Heart right ventricle (tissue), 16 donors: ENCODE results near the gene VEGFA. TPM values are rescaled to one million over a fixed set of nuclear protein-coding genes. Genes with fewer than 3 reads are reported as not detected.

Experiments
- ATAC-seq, 8 donors: fragments of 200-7000 bp; cut with Tn5 transposase; one replicate each; pipeline ENCODE4 v1.9.1; 2020; ENCODE audit warnings: mild to moderate bottlenecking in 8 of 8, moderate library complexity in 8 of 8, moderate number of reproducible peaks in 1 of 8
- DNase-seq, 2 donors: peaks; one replicate each; pipeline ENCODE4 v3.0.0-alpha.2; 2020
- H3K27ac ChIP-seq, 10 donors: fragments of 200-600 bp; sonication (generic) in 2 of 10; one replicate each; pipeline versions ENCODE4 v1.5.0 to v1.8.0; 2020 to 2022; ENCODE audit warnings: mild to moderate bottlenecking in 3 of 10
- H3K27me3 ChIP-seq, 7 donors: fragments of 200-600 bp; one replicate each; pipeline ENCODE4 v1.8.0; 2021 to 2022; ENCODE audit warnings: mild to moderate bottlenecking in 2 of 7
- H3K36me3 ChIP-seq, 9 donors: fragments of 200-600 bp; sonication (generic) in 1 of 9; one replicate each; pipeline versions ENCODE4 v1.5.0 to v1.8.0; 2020 to 2022; ENCODE audit warnings: mild to moderate bottlenecking in 2 of 9
- H3K4me1 ChIP-seq, 9 donors: fragments of 200-600 bp; sonication (generic) in 1 of 9; one replicate each; pipeline versions ENCODE4 v1.5.0 to v1.8.0; 2020 to 2022; ENCODE audit warnings: mild to moderate bottlenecking in 4 of 9
- H3K4me3 ChIP-seq, 10 donors: fragments of 200-600 bp; sonication (generic) in 2 of 10; one replicate each; pipeline versions ENCODE4 v1.5.0 to v1.8.0; 2020 to 2022; ENCODE audit warnings: mild to moderate bottlenecking in 7 of 10, moderate library complexity in 2 of 10
- H3K9me3 ChIP-seq, 11 donors: fragments of 200-600 bp in 10 of 11; sonication (generic) in 2 of 11; one replicate each; pipeline versions ENCODE4 v1.5.0 to v1.8.0; 2013 to 2022; ENCODE audit warnings: mild to moderate bottlenecking in 2 of 11, control low read depth in 1 of 11, moderate library complexity in 1 of 11
- WGBS, 2 donors: extraction: QIAGEN DNeasy Blood & Tissue Kit; methylation state at CpG; one replicate each; pipeline ENCODE4 v1.1.7; 2013; ENCODE audit warnings: inconsistent platforms in 1 of 2; 5-methylcytosine and 5-hydroxymethylcytosine counted together
- intact Hi-C, 10 donors: fragments of 100-400 bp; cut with DNase I; formaldehyde crosslinking; loops; one replicate each; pipeline versions ENCODE4 v1.11.1 to v1.14.2; 2022
- polyA plus RNA-seq, 2 donors: library from polyadenylated mRNA; stranded (reverse); fragments of 200-250 nt; gene quantifications; one replicate each; pipeline ENCODE4 v1.2.3, GENCODE V29; 2013
- total RNA-seq, 10 donors: library from RNA; stranded (reverse); fragmentation: NEBNext Ultra II Directional in 3 of 10; extraction: Animal tissue kit (Norgen Biotek cat#: 25700) in 3 of 10; gene quantifications; one replicate each; pipeline versions ENCODE4 v1.2.1 to v1.2.4, GENCODE V29; 2021 to 2023
- TF ChIP-seq, protein P1 (sequence below), 9 donors: fragments of 200-600 bp; sonication (generic) in 2 of 9; IDR thresholded peaks; one replicate each; pipeline versions ENCODE4 v1.5.0 to v1.8.0; 2021 to 2022; ENCODE audit warnings: antibody characterized with exemption in 9 of 9, mild to moderate bottlenecking in 5 of 9, moderate library complexity in 1 of 9
- donor health status: Arrhythmogenic right ventricular cardiomyopathy.
- donor health status: ischemic (EF 13 %, LVEDD 7.1; RV severe dilation, severe dysfunction).
- donor health status: healthy with polysubstance abuse.
- donor health status: DM: no; HTN: yes; CAD: no.
- donor health status: DM: no; HTN: no; CAD: no.
- donor health status: ischemic (EF 25% LVEDD 6.9; RV normal size, moderate dysfunction).
- donor health status: ischemic (EF 25% LVEDD 5.7; RV mildly dilated, moderate dysfunction).
- donor health status: healthy.
- donor health status: DM: yes; HTN: yes; CAD: no.
- donor health status: Ischemic cardiomyopathy.
- donor health status: ischemic (EF 35%, LVEDD 5.7; RV mildly dilated, moderate dysfunction).
- donor health status: nonischemic (EF 11% LVEDD 7.7; RV severe dilation, severe dysfunction).
- donor health status: DM: yes; HTN: yes; CAD: no.
- donor health status: PGD.
- donor health status: ischemic (EF 29% LVEDD 5.4; RV normal size, mild dysfunction).
- donor health status: nonischemic (EF 23%, LVEDD 6.1; RV moderate dilation, normal function).

The VEGFA gene
- total and polyA plus RNA-seq, 12 donors: 133 to 456 (median 216) TPM

DNA sequence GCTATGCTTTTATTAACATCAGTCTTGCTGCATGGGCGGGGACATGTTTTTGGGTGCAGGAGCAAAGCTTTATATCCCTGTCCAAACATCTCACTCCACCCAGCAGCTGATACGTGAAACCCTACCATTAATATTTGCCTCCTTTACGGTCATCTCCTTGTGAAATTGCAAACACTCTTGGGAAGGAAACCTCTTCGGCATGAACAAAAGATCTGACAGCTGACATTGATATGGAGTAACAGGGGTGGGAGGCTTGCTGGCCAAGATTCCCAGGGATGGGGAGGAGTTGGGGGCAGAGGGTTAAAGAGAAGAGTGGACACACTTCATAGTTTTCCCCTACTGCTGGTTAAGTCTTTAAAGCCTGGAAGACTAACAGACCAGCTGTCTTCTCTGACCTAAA lies 22.2 kb upstream of the VEGFA start:
- intact Hi-C loops: no loop called here
- TF ChIP-seq, protein P1, sequence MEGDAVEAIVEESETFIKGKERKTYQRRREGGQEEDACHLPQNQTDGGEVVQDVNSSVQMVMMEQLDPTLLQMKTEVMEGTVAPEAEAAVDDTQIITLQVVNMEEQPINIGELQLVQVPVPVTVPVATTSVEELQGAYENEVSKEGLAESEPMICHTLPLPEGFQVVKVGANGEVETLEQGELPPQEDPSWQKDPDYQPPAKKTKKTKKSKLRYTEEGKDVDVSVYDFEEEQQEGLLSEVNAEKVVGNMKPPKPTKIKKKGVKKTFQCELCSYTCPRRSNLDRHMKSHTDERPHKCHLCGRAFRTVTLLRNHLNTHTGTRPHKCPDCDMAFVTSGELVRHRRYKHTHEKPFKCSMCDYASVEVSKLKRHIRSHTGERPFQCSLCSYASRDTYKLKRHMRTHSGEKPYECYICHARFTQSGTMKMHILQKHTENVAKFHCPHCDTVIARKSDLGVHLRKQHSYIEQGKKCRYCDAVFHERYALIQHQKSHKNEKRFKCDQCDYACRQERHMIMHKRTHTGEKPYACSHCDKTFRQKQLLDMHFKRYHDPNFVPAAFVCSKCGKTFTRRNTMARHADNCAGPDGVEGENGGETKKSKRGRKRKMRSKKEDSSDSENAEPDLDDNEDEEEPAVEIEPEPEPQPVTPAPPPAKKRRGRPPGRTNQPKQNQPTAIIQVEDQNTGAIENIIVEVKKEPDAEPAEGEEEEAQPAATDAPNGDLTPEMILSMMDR (IDR thresholded peaks at IDR 0.05): no peak
- no peak for ATAC-seq
- no peak for DNase-seq
- Histone ChIP-seq H3K27ac (no peak overlapping the region), H3K4me1 (peaks cover 0 to 9% (median 0%) of the 10 kb centered on the region in 9 donors), H3K9me3 (no peaks in the 10 kb centered on the region), H3K36me3 (no peaks in the 10 kb centered on the region), H3K27me3 (peaks cover 0 to 3% (median 0%) of the 10 kb centered on the region in 7 donors), H3K4me3 (no peak overlapping the region)
- 88 to 90% methylated on average over 4 of the region's 4 CpGs for whole genome bisulfite sequencing, 2 donors

DNA sequence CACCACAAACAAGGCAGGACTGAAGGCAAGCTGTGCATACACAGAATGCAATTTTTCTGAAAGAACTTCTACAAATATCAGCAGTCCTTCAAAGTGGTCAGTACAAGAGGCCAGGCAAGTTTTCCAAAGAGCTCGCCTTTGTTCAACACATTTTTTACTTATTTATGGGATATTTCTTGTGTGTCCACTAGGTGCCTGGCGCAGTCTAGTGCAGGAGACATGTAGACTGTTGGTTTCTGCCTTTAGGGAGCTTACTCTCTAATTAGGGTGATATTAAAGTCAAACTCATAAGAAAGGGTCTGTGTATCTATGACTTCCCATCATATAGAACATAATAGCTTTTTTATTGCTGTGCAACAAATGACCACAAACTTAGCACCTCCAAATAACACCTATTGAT lies 21.2 kb upstream of the VEGFA start:
- ATAC-seq: no peak
- Histone ChIP-seq H3K27ac (no peak overlapping the region), H3K4me3 (no peak overlapping the region), H3K36me3 (no peaks in the 10 kb centered on the region), H3K9me3 (peaks cover 0 to 4% (median 0%) of the 10 kb centered on the region in 11 donors), H3K4me1 (peaks cover 0 to 9% (median 0%) of the 10 kb centered on the region in 9 donors), H3K27me3 (peaks cover 0 to 3% (median 0%) of the 10 kb centered on the region in 7 donors)
- TF ChIP-seq, protein P1 (IDR thresholded peaks at IDR 0.05): no peak
- DNase-seq: no peak
- intact Hi-C loops: no loop called here
- WGBS, 2 donors: 94 to 98% methylated on average over 2 of the region's 2 CpGs

DNA sequence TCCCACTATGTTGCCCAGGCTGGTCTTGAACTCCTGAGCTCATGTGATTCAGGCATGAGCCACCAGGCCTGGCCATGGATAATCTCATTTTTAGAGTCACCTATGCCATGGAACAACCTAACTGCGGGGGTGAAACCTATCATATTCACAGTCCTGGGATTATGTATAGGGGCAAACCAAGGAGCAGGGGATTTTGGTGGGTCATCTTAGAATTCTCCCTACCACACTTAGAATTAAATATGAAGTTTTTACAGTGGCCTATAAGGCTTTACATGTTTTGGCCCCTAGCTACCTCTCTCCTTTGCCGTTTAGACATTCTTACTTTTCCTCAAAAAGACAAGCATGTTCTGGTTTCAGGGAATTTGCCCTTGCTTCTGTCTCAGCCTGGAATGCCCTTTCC lies 20.6 kb upstream of the VEGFA start:
- H3K4me1 ChIP-seq: peaks cover 0 to 9% (median 0%) of the 10 kb centered on the region in 9 donors
- intact Hi-C loops: no loop called here
- peaks cover 0 to 4% (median 0%) of the 10 kb centered on the region in 11 donors for H3K9me3 ChIP-seq
- no peak overlapping the region for H3K27ac ChIP-seq
- H3K4me3 ChIP-seq: no peak overlapping the region
- ATAC-seq (no peak), DNase-seq (peak in 1 of 2 donors; percentile 0)
- 56 to 79% methylated on average over 2 of the region's 2 CpGs for WGBS, 2 donors
- TF ChIP-seq, protein P1 (IDR thresholded peaks at IDR 0.05): no peak
- no peaks in the 10 kb centered on the region for H3K36me3 ChIP-seq
- H3K27me3 ChIP-seq: peaks cover 0 to 3% (median 0%) of the 10 kb centered on the region in 7 donors

DNA sequence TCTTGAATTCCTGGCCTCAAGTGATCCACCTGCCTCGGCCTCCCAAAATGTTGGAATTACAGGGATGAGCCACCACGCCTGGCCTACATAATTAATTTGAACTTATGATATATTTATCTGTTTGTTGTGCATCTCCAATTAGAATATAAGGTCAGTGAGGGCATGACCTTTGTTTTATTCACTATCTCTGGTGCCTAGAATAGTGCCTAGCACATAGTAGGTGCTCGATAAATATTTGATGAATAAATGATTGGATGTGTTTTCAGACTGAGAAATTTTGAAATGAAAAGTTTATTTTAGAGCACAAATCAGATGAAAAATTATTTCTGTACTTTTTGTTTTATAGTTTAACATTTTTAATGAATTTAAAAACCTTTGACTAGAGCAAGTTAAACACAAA lies 19.4 kb upstream of the VEGFA start:
- Histone ChIP-seq H3K9me3 (peaks cover 0 to 4% (median 0%) of the 10 kb centered on the region in 11 donors), H3K4me3 (no peak overlapping the region), H3K27ac (no peak overlapping the region), H3K4me1 (peaks cover 0 to 9% (median 0%) of the 10 kb centered on the region in 9 donors), H3K27me3 (peaks cover 0 to 3% (median 0%) of the 10 kb centered on the region in 7 donors), H3K36me3 (no peaks in the 10 kb centered on the region)
- DNase-seq (no peak), ATAC-seq (no peak)
- 85 to 87% methylated on average over 3 of the region's 3 CpGs for WGBS, 2 donors
- TF ChIP-seq, protein P1 (IDR thresholded peaks at IDR 0.05): no peak
- intact Hi-C loops: no loop called here
